ENCODE data around the gene NANS. TPM values are rescaled to one million over a fixed set of nuclear protein-coding genes. Genes with fewer than 3 reads are reported as not detected.
A peak's percentile ranks its signal among the peaks of the same experiment; 100 is the strongest.
"Not testable (repeated sequence)": the region's sequence is repeated elsewhere in the genome, so short reads cannot be mapped to it uniquely, and the experiment has no call there.

NANS gene
- total and polyA plus RNA-seq, 5 donors from 2014 or later, result 34.4 to 51.4 (median 37.8) TPM

DNA sequence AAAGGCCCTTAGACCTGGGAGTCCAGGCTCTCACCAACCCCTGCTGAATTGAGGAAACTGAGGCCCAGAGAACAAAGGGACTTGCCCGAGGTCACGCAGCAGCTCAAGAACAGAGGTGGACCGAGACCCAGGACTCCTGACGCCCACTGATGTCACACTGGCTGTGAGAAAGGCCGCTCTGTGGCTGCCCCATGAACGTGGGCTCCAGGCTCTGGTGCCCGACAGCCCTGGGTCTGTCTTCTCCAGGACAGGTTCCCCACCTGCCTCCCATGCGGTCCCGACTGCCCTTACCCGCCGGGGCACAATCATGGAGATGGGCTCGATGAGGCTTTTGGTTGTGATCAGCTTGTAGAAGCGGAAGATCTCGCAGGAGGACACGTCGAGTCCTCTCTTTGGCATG is 71.8 kb downstream of the NANS start:
- H3K4me3 ChIP-seq (ENCODE audit: low read depth, low read length), result no peak overlapping the region
- peak overlapping the region in 1 of 3 donors; percentile 88 for H3K27ac Mint-ChIP-seq
- no peak overlapping the region for H3K27ac ChIP-seq (ENCODE audit: insufficient read depth, low read length, poor library complexity, severe bottlenecking)

DNA sequence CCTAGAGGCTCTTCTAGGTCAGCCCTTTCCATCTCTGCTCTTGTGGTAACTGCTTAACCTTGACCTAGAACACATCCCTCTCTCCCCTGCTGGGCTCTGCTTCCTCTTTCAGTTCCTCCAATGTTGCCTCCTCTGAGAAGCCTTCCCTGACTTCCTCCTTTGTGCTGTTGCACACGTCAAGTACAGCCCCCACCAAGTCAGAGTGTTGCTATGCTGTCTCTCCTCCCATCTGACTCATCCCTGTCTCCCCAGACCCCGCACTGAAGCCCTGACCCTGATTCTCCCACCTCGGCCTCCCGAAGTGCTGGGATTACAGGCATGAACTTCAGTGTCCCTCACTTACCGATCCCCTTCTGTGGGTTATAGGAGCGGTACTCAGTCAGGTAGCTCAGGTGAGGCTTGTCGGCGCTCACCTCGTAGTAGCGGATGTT is 72.9 kb downstream of the NANS start:
- DNase-seq (peak in 1 of 3 donors; percentile 35), ATAC-seq (ENCODE audit: low read depth in 2 of 2) (peak in 1 of 2 donors; percentile 45)
- H3K27me3 Mint-ChIP-seq, result no peaks in the 10 kb centered on the region
- H3K9me3 Mint-ChIP-seq, result no peaks in the 10 kb centered on the region
- Histone ChIP-seq H3K27me3 (ENCODE audit: control insufficient read depth, insufficient read depth, low read length) (no peaks in the 10 kb centered on the region), H3K4me3 (ENCODE audit: low read depth, low read length) (no peak overlapping the region), H3K27ac (ENCODE audit: insufficient read depth, low read length, poor library complexity, severe bottlenecking) (no peak overlapping the region), H3K4me1 (ENCODE audit: control insufficient read depth, insufficient read depth, low read length, poor library complexity, severe bottlenecking) (no peaks in the 10 kb centered on the region), H3K36me3 (ENCODE audit: control insufficient read depth, insufficient read depth, low read length) (peaks cover 66% of the 10 kb centered on the region), H3K9me3 (ENCODE audit: control insufficient read depth in 2 of 2, low read length in 2 of 2) (no peaks in the 10 kb centered on the region)
- H3K36me3 Mint-ChIP-seq, result peaks cover 42% of the 10 kb centered on the region
- peaks cover 0 to 16% (median 2%) of the 10 kb centered on the region in 4 donors for H3K4me1 Mint-ChIP-seq
- peak overlapping the region; percentile 56 to 94 (median 88) for H3K27ac Mint-ChIP-seq
- no peak overlapping the region for H3K4me3 Mint-ChIP-seq

More for the DNA sequence above, 71.8 kb downstream of the NANS start:
- Histone ChIP-seq H3K27me3 (ENCODE audit: control insufficient read depth, insufficient read depth, low read length) (no peaks in the 10 kb centered on the region), H3K9me3 (ENCODE audit: control insufficient read depth in 2 of 2, low read length in 2 of 2) (no peaks in the 10 kb centered on the region), H3K36me3 (ENCODE audit: control insufficient read depth, insufficient read depth, low read length) (peaks cover 62% of the 10 kb centered on the region), H3K4me1 (ENCODE audit: control insufficient read depth, insufficient read depth, low read length, poor library complexity, severe bottlenecking) (no peaks in the 10 kb centered on the region)
- no peaks in the 10 kb centered on the region for H3K9me3 Mint-ChIP-seq
- DNase-seq, result no peak
- H3K4me1 Mint-ChIP-seq, result peaks cover 0 to 14% (median 4%) of the 10 kb centered on the region in 4 donors
- ATAC-seq (ENCODE audit: low read depth in 2 of 2), result no peak
- H3K36me3 Mint-ChIP-seq, result peaks cover 41% of the 10 kb centered on the region
- H3K4me3 Mint-ChIP-seq, result no peak overlapping the region
- no peaks in the 10 kb centered on the region for H3K27me3 Mint-ChIP-seq

DNA sequence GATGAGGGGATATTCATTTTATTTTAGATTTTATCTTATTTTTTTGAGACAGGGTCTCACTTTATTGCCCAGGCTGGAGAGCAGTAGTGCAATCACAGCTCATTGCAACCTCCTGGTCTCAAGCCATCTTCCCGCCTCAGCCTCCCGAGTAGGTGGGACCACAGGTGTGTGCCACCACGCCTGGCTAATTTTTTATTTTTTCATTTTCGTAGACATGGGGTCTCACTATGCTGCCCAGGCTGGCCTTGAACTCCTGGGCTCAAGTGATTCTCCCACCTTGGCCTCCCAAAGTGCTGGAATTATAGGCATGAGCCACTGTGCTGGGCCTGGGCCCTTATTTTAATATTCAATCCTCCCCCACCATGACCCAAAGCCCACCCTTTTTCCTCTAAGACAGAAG is 73.5 kb downstream of the NANS start:
- Mint-ChIP-seq H3K27ac (peak overlapping the region in 1 of 3 donors; percentile 88), H3K36me3 (peaks cover 37% of the 10 kb centered on the region), H3K4me1 (peaks cover 0 to 16% (median 2%) of the 10 kb centered on the region in 4 donors)
- not testable (repeated sequence) for H3K9me3 Mint-ChIP-seq; H3K27ac ChIP-seq (ENCODE audit: insufficient read depth, low read length, poor library complexity, severe bottlenecking); H3K27me3 ChIP-seq (ENCODE audit: control insufficient read depth, insufficient read depth, low read length); H3K4me1 ChIP-seq (ENCODE audit: control insufficient read depth, insufficient read depth, low read length, poor library complexity, severe bottlenecking); ATAC-seq (ENCODE audit: low read depth in 2 of 2); H3K4me3 ChIP-seq (ENCODE audit: low read depth, low read length); DNase-seq; H3K4me3 Mint-ChIP-seq; H3K27me3 Mint-ChIP-seq; H3K9me3 ChIP-seq (ENCODE audit: control insufficient read depth in 2 of 2, low read length in 2 of 2)
- H3K36me3 ChIP-seq (ENCODE audit: control insufficient read depth, insufficient read depth, low read length), result peaks cover 64% of the 10 kb centered on the region

DNA sequence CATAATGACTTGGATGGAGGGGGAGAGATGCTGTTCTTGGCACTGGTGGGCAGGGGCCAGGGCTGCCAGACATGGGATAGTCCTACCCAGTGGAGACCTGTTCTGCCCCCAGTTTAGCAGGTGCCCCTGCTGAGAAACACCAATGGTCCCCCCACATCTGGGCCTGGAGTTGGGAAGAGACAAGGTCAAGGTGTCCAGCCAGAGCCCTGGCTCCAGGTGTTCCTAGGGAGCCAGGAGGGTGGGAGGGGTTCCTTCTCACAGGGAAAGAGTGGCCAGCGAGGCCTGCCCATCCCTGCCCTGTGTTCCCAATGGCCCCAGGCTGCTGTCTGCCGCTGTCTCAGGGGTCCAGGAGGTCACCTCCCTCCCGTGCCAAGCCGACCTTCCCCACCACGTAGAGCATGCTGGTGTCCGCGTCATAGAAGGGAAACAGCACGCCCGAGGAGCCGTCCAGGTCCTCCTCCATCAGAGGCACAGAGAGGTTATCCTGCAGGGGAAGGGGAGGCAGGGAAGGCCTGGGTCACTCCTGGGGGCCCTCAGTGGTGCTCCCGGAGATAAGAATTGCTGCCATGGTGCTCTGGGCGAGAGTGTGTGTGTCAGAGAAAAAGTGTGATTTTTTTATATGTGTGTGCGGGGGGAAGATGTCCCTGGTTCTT is 74.2 kb downstream of the NANS start:
- H3K27me3 Mint-ChIP-seq, result no peaks in the 10 kb centered on the region
- Histone ChIP-seq H3K9me3 (ENCODE audit: control insufficient read depth in 2 of 2, low read length in 2 of 2) (no peaks in the 10 kb centered on the region), H3K36me3 (ENCODE audit: control insufficient read depth, insufficient read depth, low read length) (peaks cover 67% of the 10 kb centered on the region), H3K27ac (ENCODE audit: insufficient read depth, low read length, poor library complexity, severe bottlenecking) (no peak overlapping the region), H3K27me3 (ENCODE audit: control insufficient read depth, insufficient read depth, low read length) (no peaks in the 10 kb centered on the region), H3K4me3 (ENCODE audit: low read depth, low read length) (no peak overlapping the region), H3K4me1 (ENCODE audit: control insufficient read depth, insufficient read depth, low read length, poor library complexity, severe bottlenecking) (no peaks in the 10 kb centered on the region)
- no peaks in the 10 kb centered on the region for H3K9me3 Mint-ChIP-seq
- H3K27ac Mint-ChIP-seq, result peak overlapping the region in 1 of 3 donors; percentile 88
- peaks cover 0 to 16% (median 4%) of the 10 kb centered on the region in 4 donors for H3K4me1 Mint-ChIP-seq
- H3K4me3 Mint-ChIP-seq, result no peak overlapping the region
- ATAC-seq (ENCODE audit: low read depth in 2 of 2) (no peak), DNase-seq (no peak)
- peaks cover 35% of the 10 kb centered on the region for H3K36me3 Mint-ChIP-seq

DNA sequence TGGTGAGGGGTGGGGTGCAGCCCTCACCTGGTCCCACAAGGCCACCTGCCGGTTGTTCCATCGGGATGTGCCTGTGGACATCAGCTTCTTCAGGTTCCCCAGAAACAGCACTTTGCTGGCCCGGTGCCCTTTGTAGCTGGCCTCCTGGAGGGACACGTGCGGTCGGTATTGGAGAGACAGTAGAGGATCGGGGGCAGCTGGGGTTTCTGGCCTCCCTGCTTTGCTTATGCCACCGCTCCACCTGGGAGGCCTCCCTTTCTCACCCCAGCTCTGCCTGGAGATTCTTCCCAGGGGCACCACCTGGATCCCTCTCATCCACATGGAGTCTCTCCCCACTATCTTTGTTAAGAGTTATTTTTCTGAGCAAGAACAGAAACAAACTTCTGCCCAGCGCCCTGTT is 75.6 kb downstream of the NANS start:
- Histone ChIP-seq H3K36me3 (ENCODE audit: control insufficient read depth, insufficient read depth, low read length) (peaks cover 76% of the 10 kb centered on the region), H3K27ac (ENCODE audit: insufficient read depth, low read length, poor library complexity, severe bottlenecking) (no peak overlapping the region), H3K4me1 (ENCODE audit: control insufficient read depth, insufficient read depth, low read length, poor library complexity, severe bottlenecking) (no peaks in the 10 kb centered on the region), H3K27me3 (ENCODE audit: control insufficient read depth, insufficient read depth, low read length) (no peaks in the 10 kb centered on the region), H3K4me3 (ENCODE audit: low read depth, low read length) (no peak overlapping the region), H3K9me3 (ENCODE audit: control insufficient read depth in 2 of 2, low read length in 2 of 2) (no peaks in the 10 kb centered on the region)
- DNase-seq (no peak), ATAC-seq (ENCODE audit: low read depth in 2 of 2) (no peak)
- H3K27me3 Mint-ChIP-seq, result no peaks in the 10 kb centered on the region
- H3K27ac Mint-ChIP-seq, result peak overlapping the region in 2 of 3 donors; percentile 67 to 77
- H3K36me3 Mint-ChIP-seq, result peaks cover 27% of the 10 kb centered on the region
- H3K4me3 Mint-ChIP-seq, result no peak overlapping the region
- H3K4me1 Mint-ChIP-seq, result peaks cover 0 to 13% (median 5%) of the 10 kb centered on the region in 4 donors
- H3K9me3 Mint-ChIP-seq, result no peaks in the 10 kb centered on the region

Other genes starting within 250 kb of the NANS start
- not detected for gene FOXE1, start 203.5 kb upstream of the NANS start, total RNA-seq
- not detected for gene FOXE1, start 203.5 kb upstream of the NANS start, polyA plus RNA-seq
- gene TRMO, start 134.2 kb upstream of the NANS start, total RNA-seq, result 47.1 TPM
- 10 to 100 TPM; 20.7 to 28.9 (median 26.3) TPM for gene TRMO, start 134.2 kb upstream of the NANS start, polyA plus RNA-seq
- gene HEMGN, start 118.6 kb upstream of the NANS start, total RNA-seq, result 3.6 TPM
- gene HEMGN, start 118.6 kb upstream of the NANS start, polyA plus RNA-seq, result 1 to 10 TPM; 1.7 to 7.0 (median 4.7) TPM
- gene ANP32B, start 73.4 kb upstream of the NANS start, total RNA-seq, result 188 TPM
- gene ANP32B, start 73.4 kb upstream of the NANS start, polyA plus RNA-seq, result 100 to 1,000 TPM in 1 of 4 donors, 10 to 100 TPM in 3; 83.6 to 101 (median 89.6) TPM
- gene TRIM14, start 62.5 kb downstream of the NANS start, total RNA-seq, result 120 TPM
- gene TRIM14, start 62.5 kb downstream of the NANS start, polyA plus RNA-seq, result 10 to 100 TPM; 65.2 to 94.0 (median 73.7) TPM
- gene CORO2A, start 135.9 kb downstream of the NANS start, total RNA-seq, result 27.0 TPM
- 10 to 100 TPM; 13.4 to 16.7 (median 14.0) TPM for gene CORO2A, start 135.9 kb downstream of the NANS start, polyA plus RNA-seq
- gene TBC1D2, start 198.9 kb downstream of the NANS start, total RNA-seq, result 11.5 TPM
- gene TBC1D2, start 198.9 kb downstream of the NANS start, polyA plus RNA-seq, result 10 to 100 TPM in 2 of 4 donors, 1 to 10 TPM in 2; 8.2 to 10.4 (median 9.7) TPM

Data from CD4-positive, CD25-positive, alpha-beta regulatory T cell (primary cell).